ENCODE data around the gene MINDY2.
"Not testable (repeated sequence)": the region's sequence is repeated elsewhere in the genome, so short reads cannot be mapped to it uniquely, and the experiment has no call there.

The MINDY2 gene

GRCh38 chr15:58755350-58755749, 15.8 kb upstream of the MINDY2 start:
- DNase-seq = no peak

GRCh38 chr15:58755956-58756355, 15.1 kb upstream of the MINDY2 start:
- no peak for DNase-seq

GRCh38 chr15:58758141-58758540, 13.0 kb upstream of the MINDY2 start:
- no peak for DNase-seq

GRCh38 chr15:58760385-58761009, 10.6 kb upstream of the MINDY2 start:
- no peak for DNase-seq

GRCh38 chr15:58761010-58761388, 10.1 kb upstream of the MINDY2 start:
- no peak for DNase-seq

GRCh38 chr15:58762285-58762684, 8.8 kb upstream of the MINDY2 start:
- DNase-seq = no peak

- DNase-seq = no peak
These were observed 8.4 kb upstream of the MINDY2 start for GRCh38 chr15:58762731-58763130.

- DNase-seq = no peak
These were observed 6.6 kb upstream of the MINDY2 start for GRCh38 chr15:58764468-58764867.

- no peak for DNase-seq
These were observed 4.8 kb upstream of the MINDY2 start for GRCh38 chr15:58766290-58766689.

GRCh38 chr15:58768601-58769004, 2.5 kb upstream of the MINDY2 start:
- DNase-seq = not testable (repeated sequence)

- peak; percentile 51 for DNase-seq
These were observed 614 bp upstream of the MINDY2 start for GRCh38 chr15:58770519-58770856.

GRCh38 chr15:58771621-58772250, 634 bp downstream of the MINDY2 start:
- no peak for DNase-seq

GRCh38 chr15:58773024-58773423, 1.9 kb downstream of the MINDY2 start:
- DNase-seq = no peak

GRCh38 chr15:58775402-58775801, 4.3 kb downstream of the MINDY2 start:
- DNase-seq = no peak

- DNase-seq = no peak
These were observed 6.0 kb downstream of the MINDY2 start for GRCh38 chr15:58777107-58777506.

- no peak for DNase-seq
These were observed 8.5 kb downstream of the MINDY2 start for GRCh38 chr15:58779554-58779953.

- no peak for DNase-seq
These were observed 14.3 kb downstream of the MINDY2 start for GRCh38 chr15:58785355-58785754.

- DNase-seq = no peak
These were observed 17.1 kb downstream of the MINDY2 start for GRCh38 chr15:58788056-58788710.

- no peak for DNase-seq
These were observed 22.8 kb downstream of the MINDY2 start for GRCh38 chr15:58793862-58794261.

GRCh38 chr15:58795825-58796224, 24.7 kb downstream of the MINDY2 start:
- DNase-seq = no peak

GRCh38 chr15:58797505-58797904, 26.4 kb downstream of the MINDY2 start:
- DNase-seq = no peak

GRCh38 chr15:58805095-58805494, 34.0 kb downstream of the MINDY2 start:
- no peak for DNase-seq

- DNase-seq = not testable (repeated sequence)
These were observed 52.2 kb downstream of the MINDY2 start for GRCh38 chr15:58823267-58823666.

GRCh38 chr15:58830556-58830955, 59.5 kb downstream of the MINDY2 start:
- no peak for DNase-seq
